K562 (cell line): ENCODE data around the gene WWOX. TPM values are rescaled to one million over a fixed set of nuclear protein-coding genes. Genes with fewer than 3 reads are reported as not detected.
A peak's percentile ranks its signal among the peaks of the same experiment; 100 is the strongest.

Experiments used
- ATAC-seq: fragments of 200-7000 bp; cut with Tn5 transposase; 3 replicates; pipeline ENCODE4 v1.9.1; 2020; ENCODE audit warnings: moderate library complexity
- BruUV-seq: library from RNA; stranded (reverse); fragments of 400-500 nt; replicated peaks from 2 replicates; lab custom pipeline; 2021; lab: Mats Ljungman, UMichigan
- CTCF ChIA-PET: fragments of 300-600 bp; formaldehyde crosslinking; extraction: SDS; loops from one replicate; lab custom pipeline; 2021; ENCODE audit warnings: low intra/inter-chr PET ratio; lab: Yijun Ruan, JAX
- POLR2A ChIA-PET: fragments of 300-600, 350-650 bp; sonication (Branson Sonifier 250); formaldehyde crosslinking; extraction: SDS; loops from one replicate; lab custom pipeline; 2021; ENCODE audit warnings: antibody characterized with exemption, inconsistent platforms; lab: Yijun Ruan, JAX
- DNase-seq, 4 experiments: peaks; one replicate each; pipeline versions ENCODE4 v3.0.0 to v3.0.0-alpha.2; 2011 to 2018; ENCODE audit warnings: low spot score in 3 of 4, mixed read lengths in 3 of 4; ENCODE audit errors: extremely low read depth in 1 of 4
- FAIRE-seq: peaks from 2 replicates; lab custom pipeline; 2011; peaks lifted over from hg19 to GRCh38; lab: Jason Lieb, UNC
- H2AFZ ChIP-seq: 2 replicates; pipeline ENCODE4 v1.6.0; 2011; ENCODE audit warnings: low read depth, low read length, control low read depth, inconsistent platforms
- H3K27ac ChIP-seq: fragments of 200-600 bp; 3 replicates; pipeline ENCODE4 v1.8.0; 2011; ENCODE audit warnings: low read depth, mild to moderate bottlenecking, control low read depth, inconsistent platforms, low read length, moderate library complexity, mixed read lengths; ENCODE audit errors: extremely low read depth
- H3K27me3 ChIP-seq, 2 experiments: fragments of 300-600 bp in 1 of 2; 2 replicates in 1 of 2; 3 replicates in 1 of 2; pipeline versions ENCODE4 v1.6.0 to v1.8.0; 2011; ENCODE audit warnings: inconsistent platforms in 2 of 2, low read length in 2 of 2, mild to moderate bottlenecking in 1 of 2, mixed read lengths in 1 of 2, moderate library complexity in 1 of 2; ENCODE audit not compliant: control insufficient read depth in 2 of 2, insufficient read depth in 2 of 2
- H3K36me3 ChIP-seq: fragments of 300-600 bp; 3 replicates; pipeline ENCODE4 v1.8.0; 2011; ENCODE audit warnings: mild to moderate bottlenecking, low read length, inconsistent platforms; ENCODE audit not compliant: control insufficient read depth, insufficient read depth
- H3K4me1 ChIP-seq, 2 experiments: fragments of 200-600 bp in 1 of 2; replicated peaks in 1 of 2; 2 replicates in 1 of 2; 3 replicates in 1 of 2; pipeline versions ENCODE4 v1.5.1 to v1.8.0; 2011; ENCODE audit warnings: inconsistent platforms in 2 of 2, low read length in 2 of 2, mild to moderate bottlenecking in 1 of 2, mixed read lengths in 1 of 2, moderate library complexity in 1 of 2; ENCODE audit not compliant: control insufficient read depth in 2 of 2, insufficient read depth in 2 of 2
- H3K4me2 ChIP-seq: 2 replicates; pipeline ENCODE4 v1.6.1; 2011; ENCODE audit warnings: low read length, control low read depth, inconsistent platforms, mixed read lengths; ENCODE audit not compliant: insufficient read depth
- H3K4me3 ChIP-seq: fragments of 200-600 bp; sonication (generic), shearing (Covaris generic); 2 replicates; pipeline ENCODE4 v1.5.1; 2016; ENCODE audit warnings: control low read depth, inconsistent platforms
- H3K79me2 ChIP-seq: fragments of 200-600 bp; 3 replicates; pipeline ENCODE4 v1.8.0; 2011; ENCODE audit warnings: low read length, inconsistent platforms; ENCODE audit not compliant: control insufficient read depth, insufficient read depth
- H3K9ac ChIP-seq, 2 experiments: 2 replicates each; pipeline versions ENCODE4 v1.6.0 to v1.6.1; 2011; ENCODE audit warnings: low read depth in 2 of 2, low read length in 2 of 2, control low read depth in 1 of 2, inconsistent platforms in 1 of 2, mild to moderate bottlenecking in 1 of 2, mixed read lengths in 1 of 2; ENCODE audit not compliant: insufficient read depth in 1 of 2
- H3K9me1 ChIP-seq: one replicate; pipeline ENCODE4 v1.6.0; 2011; ENCODE audit warnings: inconsistent platforms, mild to moderate bottlenecking, low read length, moderate library complexity; ENCODE audit not compliant: control insufficient read depth, insufficient read depth
- H3K9me3 ChIP-seq: replicated peaks from 2 replicates; pipeline ENCODE4 v1.5.1; 2011; ENCODE audit warnings: low read depth, low read length, inconsistent platforms; ENCODE audit not compliant: control insufficient read depth, insufficient read depth
- H4K20me1 ChIP-seq: replicated peaks from 2 replicates; pipeline ENCODE4 v1.6.1; 2011; ENCODE audit warnings: low read length, inconsistent platforms, mixed read lengths; ENCODE audit not compliant: control insufficient read depth, insufficient read depth
- CHD2 ChIP-seq: IDR thresholded peaks from 2 replicates; pipeline ENCODE4 v1.6.1; 2011; ENCODE audit warnings: low read depth, low read length
- KAT8 ChIP-seq: fragments of 450-650 bp; IDR thresholded peaks from 2 replicates; pipeline ENCODE4 v1.6.1; 2016; ENCODE audit warnings: low read depth, mild to moderate bottlenecking
- KLF13 ChIP-seq: fragments of 450-650 bp; IDR thresholded peaks from 2 replicates; pipeline ENCODE4 v1.6.1; 2016; ENCODE audit warnings: missing genetic modification characterization, low read depth, mild to moderate bottlenecking, missing compliant biosample characterization, moderate library complexity, borderline replicate concordance
- NFIC ChIP-seq: fragments of 450-650 bp; IDR thresholded peaks from 2 replicates; pipeline ENCODE4 v1.6.1; 2017; ENCODE audit warnings: mild to moderate bottlenecking, inconsistent platforms
- NFIX ChIP-seq: fragments of 250-450 bp; sonication (Bioruptor Pico); IDR thresholded peaks from 2 replicates; pipeline ENCODE4 v1.4.0; 2020; ENCODE audit warnings: low read depth, mild to moderate bottlenecking, moderate library complexity
- NR2C1 ChIP-seq, 2 experiments: fragments of 450-650 bp; IDR thresholded peaks; 2 replicates each; pipeline ENCODE4 v1.6.1; 2017; ENCODE audit warnings: mild to moderate bottlenecking in 2 of 2, antibody characterized with exemption in 1 of 2, inconsistent platforms in 1 of 2, missing compliant biosample characterization in 1 of 2, missing genetic modification characterization in 1 of 2
- PML ChIP-seq: IDR thresholded peaks from 2 replicates; pipeline ENCODE4 v1.6.1; 2012; ENCODE audit warnings: low read length, inconsistent platforms
- WGBS: fragments of 100-300 bp; shearing (Covaris generic); methylation state at CpG from one replicate; pipeline ENCODE4 v1.1.6; 2016; ENCODE audit warnings: low coverage, mixed read lengths; ENCODE audit not compliant: insufficient coverage; ENCODE audit errors: missing lambda C conversion rate; 5-methylcytosine and 5-hydroxymethylcytosine counted together
- in situ Hi-C: fragments of 300-500 bp; cut with MboI; formaldehyde crosslinking; loops from 4 replicates; pipeline ENCODE4 v1.15.0; 2018; ENCODE audit warnings: inconsistent platforms, mixed read lengths
- intact Hi-C: fragments of 100-400 bp; cut with micrococcal nuclease; formaldehyde crosslinking; loops from 2 replicates; pipeline ENCODE4 v1.14.2; 2022
- polyA plus RNA-seq, 8 experiments: library from polyadenylated mRNA; depleted of rRNA in 4 of 8; stranded (reverse) in 5 of 8; unstranded in 3 of 8; fragments of >200 nt; fragmentation: Nextera tagmentation in 2 of 8; fragmentation: Illumina TruSeq in 1 of 8; extraction: Ambion mirVana in 2 of 8; extraction: Trizol in 1 of 8; gene quantifications; 2 replicates each; pipeline versions ENCODE4 v1.2.1 to v1.2.3, GENCODE V29; 2011 to 2014; ENCODE audit warnings: inconsistent platforms in 1 of 8, missing spikeins in 1 of 8
- total RNA-seq, 7 experiments: library from RNA; depleted of rRNA in 6 of 7; stranded (reverse); fragments of >200 nt in 6 of 7; fragmentation: Illumina TruSeq in 2 of 7; extraction: Trizol in 2 of 7; gene quantifications; 2 replicates each; pipeline versions ENCODE4 v1.2.1 to v1.2.3, GENCODE V29; 2011 to 2021; ENCODE audit warnings: low replicate concordance in 1 of 7

Gene WWOX
- total and polyA plus RNA-seq, 9 of the 15 experiments (the other 6 are each of a cell fraction or from before 2014, with no cell fraction given), result 1.6 to 22.7 (median 8.1) TPM

GRCh38 chr16:78985716-78986605 lies 886.5 kb downstream of the WWOX start:
- H3K4me2 ChIP-seq, result no peak overlapping the region
- H3K4me1 ChIP-seq, result no peaks in the 10 kb centered on the region
- no peaks in the 10 kb centered on the region for H3K9me3 ChIP-seq
- H4K20me1 ChIP-seq, result no peaks in the 10 kb centered on the region; the same call in 1 of the 2 replicates
- H3K9ac ChIP-seq, result no peak overlapping the region
- H3K9me1 ChIP-seq, result no peaks in the 10 kb centered on the region
- intact Hi-C loops (no loop called here), in situ Hi-C loops (no loop called here)
- H2AFZ ChIP-seq, result no peak overlapping the region
- H3K79me2 ChIP-seq, result no peaks in the 10 kb centered on the region
- peaks cover 14 to 29% of the 10 kb centered on the region in 2 experiments for H3K27me3 ChIP-seq
- ATAC-seq (no peak), DNase-seq (no peak)
- ChIA-PET CTCF (no interaction called here), POLR2A (no interaction called here)
- no peak overlapping the region for H3K27ac ChIP-seq
- 3% methylated on average over 13 of the region's 13 CpGs for WGBS
- TF ChIP-seq NR2C1 (IDR thresholded peaks at IDR 0.05), result no peak
- no peak for TF ChIP-seq NR2C1 (tag; IDR thresholded peaks at IDR 0.05)
- peak; percentile 50; the same call in 1 of the 2 replicates for TF ChIP-seq NFIC
- TF ChIP-seq, all 486 proteins: peak for 1
- H3K4me3 ChIP-seq, result no peak overlapping the region
- H3K36me3 ChIP-seq, result no peaks in the 10 kb centered on the region
- FAIRE-seq, result no peak
- BruUV-seq, result no TSS peak

- DNase-seq, result no peak
- BruUV-seq, result no TSS peak
- CTCF ChIA-PET, result no interaction called here
- Histone ChIP-seq H3K4me3 (no peak overlapping the region), H3K79me2 (no peaks in the 10 kb centered on the region), H3K4me1 (no peaks in the 10 kb centered on the region), H3K36me3 (no peaks in the 10 kb centered on the region), H2AFZ (no peak overlapping the region), H3K9me1 (no peaks in the 10 kb centered on the region), H3K9me3 (no peaks in the 10 kb centered on the region), H3K4me2 (no peak overlapping the region), H3K9ac (no peak overlapping the region), H3K27me3 (peaks cover 20 to 29% of the 10 kb centered on the region in 2 experiments), H4K20me1 (peaks cover 5% of the 10 kb centered on the region), H3K27ac (no peak overlapping the region)
- FAIRE-seq, result no peak
- POLR2A ChIA-PET, result interaction anchor here (1.0 kb wide), 1 partner anchor 20 kb away, joined by 3 read pairs; no protein-coding TSS in a partner anchor
- 12% methylated on average over 8 of the region's 8 CpGs for WGBS
- in situ Hi-C loops, result no loop called here
- intact Hi-C loops, result no loop called here
- TF ChIP-seq KAT8 (no peak), CHD2 (no peak), PML (no peak), NFIX (CRISPR knock-in tag) (no peak), KLF13 (tag) (no peak)
- ATAC-seq, result no peak
Measured at GRCh38 chr16:78987666-78988065, 888.2 kb downstream of the WWOX start.
